ENCODE results near the gene CEACAM3.

DNA sequence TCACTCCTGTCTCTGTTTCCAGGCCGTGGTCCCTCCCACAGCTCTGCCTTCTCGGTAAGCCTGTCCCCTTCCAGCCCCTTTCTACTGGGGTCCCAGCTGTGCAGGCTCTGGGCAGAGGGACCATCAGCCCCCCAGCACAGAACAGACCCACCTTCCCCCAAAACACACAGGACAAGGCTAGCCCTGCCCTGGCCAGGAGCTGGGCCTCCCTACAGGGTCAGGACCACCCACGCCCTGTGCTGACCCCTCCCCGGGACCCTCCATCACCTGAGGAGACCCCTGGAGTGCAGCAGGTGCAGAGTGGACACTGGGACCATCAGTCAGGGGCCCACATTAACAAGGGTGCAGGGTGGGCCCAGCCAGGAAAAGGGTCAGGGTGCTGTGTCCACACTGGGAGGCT, 13.9 kb downstream of the CEACAM3 start:
- TF ChIP-seq, protein P1, sequence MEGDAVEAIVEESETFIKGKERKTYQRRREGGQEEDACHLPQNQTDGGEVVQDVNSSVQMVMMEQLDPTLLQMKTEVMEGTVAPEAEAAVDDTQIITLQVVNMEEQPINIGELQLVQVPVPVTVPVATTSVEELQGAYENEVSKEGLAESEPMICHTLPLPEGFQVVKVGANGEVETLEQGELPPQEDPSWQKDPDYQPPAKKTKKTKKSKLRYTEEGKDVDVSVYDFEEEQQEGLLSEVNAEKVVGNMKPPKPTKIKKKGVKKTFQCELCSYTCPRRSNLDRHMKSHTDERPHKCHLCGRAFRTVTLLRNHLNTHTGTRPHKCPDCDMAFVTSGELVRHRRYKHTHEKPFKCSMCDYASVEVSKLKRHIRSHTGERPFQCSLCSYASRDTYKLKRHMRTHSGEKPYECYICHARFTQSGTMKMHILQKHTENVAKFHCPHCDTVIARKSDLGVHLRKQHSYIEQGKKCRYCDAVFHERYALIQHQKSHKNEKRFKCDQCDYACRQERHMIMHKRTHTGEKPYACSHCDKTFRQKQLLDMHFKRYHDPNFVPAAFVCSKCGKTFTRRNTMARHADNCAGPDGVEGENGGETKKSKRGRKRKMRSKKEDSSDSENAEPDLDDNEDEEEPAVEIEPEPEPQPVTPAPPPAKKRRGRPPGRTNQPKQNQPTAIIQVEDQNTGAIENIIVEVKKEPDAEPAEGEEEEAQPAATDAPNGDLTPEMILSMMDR (IDR thresholded peaks at IDR 0.05): no peak
- TF ChIP-seq POLR2A (IDR thresholded peaks at IDR 0.05) (no peak), POLR2AphosphoS5 (IDR thresholded peaks at IDR 0.05) (no peak)
